GM21786 (cell line): ENCODE results near the gene LRRTM2.
"Not testable (repeated sequence)": the region's sequence is repeated elsewhere in the genome, so short reads cannot be mapped to it uniquely, and the experiment has no call there.

Experiments used
- ATAC-seq: cut with Tn5 transposase; IDR thresholded peaks from one replicate; pipeline ENCODE4 v1.9.1; 2021; ENCODE audit not compliant: unreplicated experiment

Gene LRRTM2

GRCh38 chr5:138874771-138875551 lies at the start of gene LRRTM2:
Gene LRRTM2 (minus strand): TSS chr5:138875335. CDS start chr5:138874911, 424 bp downstream.
- ATAC-seq: no peak

- ATAC-seq: peak; percentile 93
Measured at GRCh38 chr5:138922494-138922893, 47.4 kb upstream of the LRRTM2 start.

GRCh38 chr5:138921362-138921761 lies 46.2 kb upstream of the LRRTM2 start:
- not testable (repeated sequence) for ATAC-seq

- ATAC-seq: no peak
Measured at GRCh38 chr5:138920181-138920580, 45.0 kb upstream of the LRRTM2 start.

- ATAC-seq: no peak
Measured at GRCh38 chr5:138918686-138919085, 43.6 kb upstream of the LRRTM2 start.

- no peak for ATAC-seq
Measured at GRCh38 chr5:138914338-138914737, 39.2 kb upstream of the LRRTM2 start.

GRCh38 chr5:138913773-138914172 lies 38.6 kb upstream of the LRRTM2 start:
- no peak for ATAC-seq

GRCh38 chr5:138912093-138912492 lies 37.0 kb upstream of the LRRTM2 start:
- no peak for ATAC-seq

GRCh38 chr5:138911441-138911840 lies 36.3 kb upstream of the LRRTM2 start:
- ATAC-seq: no peak

- no peak for ATAC-seq
Measured at GRCh38 chr5:138910546-138911185, 35.5 kb upstream of the LRRTM2 start.

GRCh38 chr5:138909734-138910133 lies 34.6 kb upstream of the LRRTM2 start:
- no peak for ATAC-seq

- no peak for ATAC-seq
Measured at GRCh38 chr5:138905541-138905940, 30.4 kb upstream of the LRRTM2 start.

GRCh38 chr5:138903130-138903775 lies 28.1 kb upstream of the LRRTM2 start:
- ATAC-seq: no peak

- ATAC-seq: no peak
Measured at GRCh38 chr5:138901716-138902115, 26.6 kb upstream of the LRRTM2 start.

GRCh38 chr5:138900281-138900965 lies 25.3 kb upstream of the LRRTM2 start:
- no peak for ATAC-seq

- no peak for ATAC-seq
Measured at GRCh38 chr5:138898742-138899141, 23.6 kb upstream of the LRRTM2 start.

GRCh38 chr5:138898299-138898698 lies 23.2 kb upstream of the LRRTM2 start:
- no peak for ATAC-seq

GRCh38 chr5:138895918-138896317 lies 20.8 kb upstream of the LRRTM2 start:
- no peak for ATAC-seq

GRCh38 chr5:138890644-138891043 lies 15.5 kb upstream of the LRRTM2 start:
- ATAC-seq: no peak

- no peak for ATAC-seq
Measured at GRCh38 chr5:138889994-138890393, 14.9 kb upstream of the LRRTM2 start.

GRCh38 chr5:138884554-138884953 lies 9.4 kb upstream of the LRRTM2 start:
- no peak for ATAC-seq
